B cell (primary cell): ENCODE results near the gene CSF1. TPM values are rescaled to one million over a fixed set of nuclear protein-coding genes. Genes with fewer than 3 reads are reported as not detected.

Experiments
- ATAC-seq: fragments of 200-7000 bp; cut with Tn5 transposase; one replicate; pipeline ENCODE4 v1.10.0; 2021; ENCODE audit warnings: low read depth, mild to moderate bottlenecking, moderate number of reproducible peaks, moderate library complexity
- CTCF ChIA-PET: fragments of 350-600 bp; sonication (Branson Sonifier 250); formaldehyde crosslinking; loops from one replicate; lab custom pipeline; 2021; ENCODE audit warnings: antibody characterized with exemption, inconsistent platforms; lab: Charles Lee
- POLR2A ChIA-PET: fragments of 350-600 bp; sonication (Branson Sonifier 250); formaldehyde crosslinking; loops from one replicate; lab custom pipeline; 2021; ENCODE audit warnings: antibody characterized with exemption; lab: Charles Lee
- DNase-seq: peaks from one replicate; pipeline ENCODE4 v3.0.0; 2013
- H2AFZ ChIP-seq: 2 replicates; pipeline ENCODE4 v1.6.1; 2012; ENCODE audit warnings: mild to moderate bottlenecking, low read depth, low read length; ENCODE audit not compliant: insufficient read depth, poor library complexity, severe bottlenecking
- H3K27ac ChIP-seq, 2 donors: 1 replicate in 1 of 2; 2 replicates in 1 of 2; pipeline ENCODE4 v1.5.1; 2012 to 2013; ENCODE audit warnings: low read length in 2 of 2, mild to moderate bottlenecking in 2 of 2, moderate library complexity in 1 of 2
- H3K27me3 ChIP-seq, 4 experiments: fragments of 200-600 bp in 1 of 4; sonication (generic) in 1 of 4; replicated peaks in 1 of 4; 1 replicate in 2 of 4; 2 replicates in 2 of 4; pipeline versions ENCODE4 v1.6.1 to v1.7.0; 2013 to 2016; ENCODE audit warnings: low read length in 3 of 4, mild to moderate bottlenecking in 2 of 4, mixed read lengths in 1 of 4, moderate library complexity in 1 of 4; ENCODE audit not compliant: insufficient read depth in 4 of 4, control insufficient read depth in 3 of 4; ENCODE audit errors: control extremely low read depth in 1 of 4
- H3K36me3 ChIP-seq, 2 experiments: replicated peaks in 1 of 2; 1 replicate in 1 of 2; 2 replicates in 1 of 2; pipeline versions ENCODE4 v1.6.1 to v1.7.1; 2013; ENCODE audit warnings: low read length in 1 of 2; ENCODE audit not compliant: insufficient read depth in 2 of 2, control insufficient read depth in 1 of 2; ENCODE audit errors: control extremely low read depth in 1 of 2, extremely low read depth in 1 of 2
- H3K4me1 ChIP-seq, 2 donors: fragments of 200-600 bp in 1 of 2; sonication (generic) in 1 of 2; 1 replicate in 1 of 2; 2 replicates in 1 of 2; pipeline versions ENCODE4 v1.5.1 to v1.6.1; 2013 to 2017; ENCODE audit warnings: low read length in 2 of 2; ENCODE audit not compliant: control insufficient read depth in 2 of 2, insufficient read depth in 2 of 2
- H3K4me2 ChIP-seq: replicated peaks from 2 replicates; pipeline ENCODE3; 2012; ENCODE audit warnings: mild to moderate bottlenecking, low read depth, low read length; ENCODE audit not compliant: poor library complexity, severe bottlenecking
- H3K4me3 ChIP-seq, 5 experiments: fragments of 200-600 bp in 1 of 5; sonication (generic) in 1 of 5; 1 replicate in 3 of 5; 2 replicates in 2 of 5; pipeline versions ENCODE4 v1.5.1 to v1.7.0; 2011 to 2016; ENCODE audit warnings: low read length in 4 of 5, mild to moderate bottlenecking in 4 of 5, low read depth in 2 of 5, control low read depth in 1 of 5, moderate library complexity in 1 of 5; ENCODE audit not compliant: insufficient read depth in 1 of 5; ENCODE audit errors: control extremely low read depth in 1 of 5, extremely low read depth in 1 of 5
- H3K79me2 ChIP-seq: fragments of 200-600 bp; sonication (generic); one replicate; pipeline ENCODE4 v1.6.0; 2016; ENCODE audit warnings: low read length; ENCODE audit not compliant: control insufficient read depth, insufficient read depth
- H3K9ac ChIP-seq: fragments of 200-600 bp; sonication (generic); 2 replicates; pipeline ENCODE4 v1.6.1; 2017; ENCODE audit warnings: mild to moderate bottlenecking, low read length, moderate library complexity
- H3K9me3 ChIP-seq, 3 donors: one replicate each; pipeline versions ENCODE4 v1.6.1 to v1.7.1; 2013; ENCODE audit warnings: low read length in 2 of 3; ENCODE audit not compliant: control insufficient read depth in 2 of 3, insufficient read depth in 1 of 3; ENCODE audit errors: control extremely low read depth in 1 of 3
- H4K20me1 ChIP-seq: 2 replicates; pipeline ENCODE4 v1.6.0; 2012; ENCODE audit warnings: mild to moderate bottlenecking, low read length; ENCODE audit not compliant: insufficient read depth, control insufficient read depth, poor library complexity, severe bottlenecking
- H3K27ac Mint-ChIP-seq: one replicate; pipeline ENCODE4 v1.8.0; 2021; ENCODE audit warnings: mixed read lengths
- H3K27me3 Mint-ChIP-seq: one replicate; pipeline ENCODE4 v1.8.0; 2021; ENCODE audit warnings: mixed read lengths
- H3K4me1 Mint-ChIP-seq: one replicate; pipeline ENCODE4 v1.8.0; 2021; ENCODE audit warnings: mixed read lengths
- H3K4me3 Mint-ChIP-seq: one replicate; pipeline ENCODE4 v1.8.0; 2021; ENCODE audit warnings: mixed read lengths
- H3K9me3 Mint-ChIP-seq: one replicate; pipeline ENCODE4 v1.8.0; 2022; ENCODE audit warnings: mixed read lengths; ENCODE audit not compliant: insufficient read depth
- CTCF ChIP-seq: fragments of 200-600 bp; IDR thresholded peaks from one replicate; pipeline ENCODE4 v1.8.0; 2022; ENCODE audit warnings: antibody characterized with exemption, mild to moderate bottlenecking
- EZH2 ChIP-seq: IDR thresholded peaks from 2 replicates; pipeline ENCODE4 v1.6.1; 2012; ENCODE audit warnings: borderline replicate concordance, low read depth, mild to moderate bottlenecking, moderate library complexity, low read length; ENCODE audit not compliant: insufficient read depth, poor library complexity, severe bottlenecking
- WGBS: methylation state at CpG from one replicate; pipeline ENCODE4 v1.1.5; 2013; ENCODE audit warnings: missing lambda C conversion rate; ENCODE audit not compliant: insufficient coverage; 5-methylcytosine and 5-hydroxymethylcytosine counted together
- intact Hi-C: fragments of 100-400 bp; cut with micrococcal nuclease; formaldehyde crosslinking; loops from one replicate; pipeline ENCODE4 v1.10.0; 2022
- polyA plus RNA-seq: library from polyadenylated mRNA; depleted of rRNA; stranded (reverse); fragments of >200 nt; gene quantifications from 2 replicates; pipeline ENCODE4 v1.2.3, GENCODE V29; 2012
- total RNA-seq, 2 donors: library from RNA; stranded (reverse); fragments of 120-200 nt in 1 of 2; gene quantifications; 1 replicate in 1 of 2; 2 replicates in 1 of 2; pipeline versions ENCODE4 v1.2.3 to v1.2.4, GENCODE V29; 2013 to 2022

CSF1 gene
- total and polyA plus RNA-seq, 2 donors (not counting 1 experiment from before 2014, with no cell fraction given), result 0.55 to 4.2 TPM

- H3K4me1 ChIP-seq, result no peaks in the 10 kb centered on the region
- TF ChIP-seq CTCF (no peak), EZH2 (no peak)
Measured at GRCh38 chr1:109917051-109917767, 6.6 kb downstream of the CSF1 start.

More at GRCh38 chr1:109917051-109917767, 6.6 kb downstream of the CSF1 start:
- no peak overlapping the region for H3K27ac ChIP-seq
- no peak for DNase-seq
- 91% methylated on average over 7 of the region's 9 CpGs for WGBS
- H4K20me1 ChIP-seq, result no peaks in the 10 kb centered on the region
- POLR2A ChIA-PET, result no interaction called here
- no peaks in the 10 kb centered on the region for H3K9me3 ChIP-seq
- no peak overlapping the region for H3K4me3 Mint-ChIP-seq
- ATAC-seq, result no peak
- no peaks in the 10 kb centered on the region for H3K9me3 Mint-ChIP-seq
- H3K4me3 ChIP-seq, result no peak overlapping the region
- no peaks in the 10 kb centered on the region for H3K36me3 ChIP-seq
- H3K79me2 ChIP-seq, result no peaks in the 10 kb centered on the region
- no peak overlapping the region for H2AFZ ChIP-seq
- no peak overlapping the region for H3K27ac Mint-ChIP-seq
- peaks cover 7% of the 10 kb centered on the region for H3K4me1 Mint-ChIP-seq
- peaks cover 30% of the 10 kb centered on the region for H3K27me3 Mint-ChIP-seq
- CTCF ChIA-PET, result interaction anchor here (1.3 to 1.5 kb wide), 2 partner anchors 66 to 188 kb away, joined by 3 read pairs; no protein-coding TSS in a partner anchor
- no peak overlapping the region for H3K4me2 ChIP-seq
- intact Hi-C loops, result no loop called here
- peaks cover 0 to 26% (median 7%) of the 10 kb centered on the region in 4 experiments for H3K27me3 ChIP-seq
- no peak overlapping the region for H3K9ac ChIP-seq
